Breast epithelium (tissue), 3 donors: Measurements from ENCODE around the gene SDC3.

ENCODE experiments used
- CTCF ChIP-seq, 3 donors: fragments of 450-650 bp; IDR thresholded peaks; one replicate each; pipeline ENCODE4 v1.5.1; 2016 to 2017; ENCODE audit warnings: antibody characterized with exemption in 3 of 3, mild to moderate bottlenecking in 3 of 3, moderate library complexity in 3 of 3
- POLR2A ChIP-seq: fragments of 450-650 bp; IDR thresholded peaks from one replicate; pipeline ENCODE4 v1.6.1; 2016; ENCODE audit warnings: antibody characterized with exemption, mild to moderate bottlenecking, moderate library complexity
- POLR2AphosphoS5 ChIP-seq, 3 donors: sonication (generic); formaldehyde crosslinking; IDR thresholded peaks; one replicate each; pipeline ENCODE4 v1.6.1; 2017; ENCODE audit warnings: antibody characterized with exemption in 3 of 3

- TF ChIP-seq POLR2A (no peak), CTCF (IDR thresholded peaks at IDR 0.05) (no peak), POLR2AphosphoS5 (IDR thresholded peaks at IDR 0.05) (no peak)
Observed at GRCh38 chr1:30842697-30843354, 65.7 kb downstream of the SDC3 start.
